DOHH2 (cell line): ENCODE measurements around the gene LAIR2.
A peak's percentile ranks its signal among the peaks of the same experiment; 100 is the strongest.

Experiments
- H3F3A ChIP-seq: fragments of 200-600 bp; sonication (generic), shearing (Covaris generic); 2 replicates; pipeline ENCODE4 v1.6.0; 2016; ENCODE audit warnings: antibody characterized with exemption, mild to moderate bottlenecking; ENCODE audit not compliant: control insufficient read depth, insufficient read depth
- H3K27ac ChIP-seq: fragments of 200-600 bp; sonication (generic); 2 replicates; pipeline ENCODE4 v1.5.1; 2014; ENCODE audit warnings: low read depth, mild to moderate bottlenecking, low read length, moderate library complexity
- H3K27me3 ChIP-seq: fragments of 200-600 bp; sonication (generic); 2 replicates; pipeline ENCODE4 v1.6.1; 2014; ENCODE audit warnings: mild to moderate bottlenecking, low read length, mixed read lengths; ENCODE audit not compliant: control insufficient read depth
- H3K36me3 ChIP-seq: fragments of 200-600 bp; sonication (generic); 2 replicates; pipeline ENCODE4 v1.6.1; 2014; ENCODE audit warnings: mild to moderate bottlenecking, low read length, moderate library complexity, mixed read lengths; ENCODE audit not compliant: control insufficient read depth
- H3K4me1 ChIP-seq: fragments of 200-600 bp; sonication (generic); 2 replicates; pipeline ENCODE4 v1.6.1; 2014; ENCODE audit warnings: mild to moderate bottlenecking, low read length, mixed read lengths; ENCODE audit not compliant: control insufficient read depth
- H3K4me2 ChIP-seq: fragments of 200-600 bp; sonication (generic); 2 replicates; pipeline ENCODE4 v1.6.0; 2014; ENCODE audit warnings: mild to moderate bottlenecking, low read length, moderate library complexity
- H3K4me3 ChIP-seq: fragments of 200-600 bp; sonication (generic); 2 replicates; pipeline ENCODE4 v1.5.1; 2014; ENCODE audit warnings: mild to moderate bottlenecking, low read length, mixed read lengths
- H3K79me2 ChIP-seq: fragments of 200-600 bp; sonication (generic); 2 replicates; pipeline ENCODE4 v1.6.1; 2014; ENCODE audit warnings: mild to moderate bottlenecking, low read length, mixed read lengths; ENCODE audit not compliant: control insufficient read depth
- H3K9me2 ChIP-seq: fragments of 200-600 bp; sonication (generic); replicated peaks from 2 replicates; pipeline ENCODE4 v1.6.1; 2014; ENCODE audit warnings: mild to moderate bottlenecking, low read length, mixed read lengths; ENCODE audit not compliant: control insufficient read depth
- H3K9me3 ChIP-seq: fragments of 200-600 bp; sonication (generic); 2 replicates; pipeline ENCODE4 v1.6.1; 2014; ENCODE audit warnings: antibody characterized with exemption, low read length, mixed read lengths; ENCODE audit not compliant: control insufficient read depth, insufficient read depth
- H4K20me1 ChIP-seq: fragments of 200-600 bp; sonication (generic); 2 replicates; pipeline ENCODE4 v1.6.0; 2014; ENCODE audit warnings: low read depth, mild to moderate bottlenecking, antibody characterized with exemption, low read length, moderate library complexity; ENCODE audit not compliant: control insufficient read depth, insufficient read depth
- EZH2phosphoT487 ChIP-seq: fragments of 200-600 bp; sonication (generic); IDR thresholded peaks from 2 replicates; pipeline ENCODE4 v1.6.1; 2017; ENCODE audit warnings: borderline replicate concordance, mild to moderate bottlenecking, antibody characterized with exemption, low read length, moderate library complexity, mixed read lengths
- TF ChIP-seq, protein P1 (sequence below): fragments of 200-600 bp; sonication (generic); IDR thresholded peaks from one replicate; pipeline ENCODE4 v1.5.1; 2014; ENCODE audit warnings: antibody characterized with exemption, mild to moderate bottlenecking, low read depth, low read length; ENCODE audit not compliant: poor library complexity, severe bottlenecking

LAIR2 gene

GRCh38 chr19:54482889-54483288, 19.7 kb upstream of the LAIR2 start:
- peaks cover 13% of the 10 kb centered on the region for H3K4me1 ChIP-seq
- H3K4me2 ChIP-seq = peak overlapping the region; percentile 20
- H4K20me1 ChIP-seq = no peaks in the 10 kb centered on the region; the same call in 1 of the 2 replicates
- no peak overlapping the region for H3K4me3 ChIP-seq
- no peaks in the 10 kb centered on the region; the same call in 1 of the 2 replicates for H3F3A ChIP-seq
- TF ChIP-seq, protein P1, sequence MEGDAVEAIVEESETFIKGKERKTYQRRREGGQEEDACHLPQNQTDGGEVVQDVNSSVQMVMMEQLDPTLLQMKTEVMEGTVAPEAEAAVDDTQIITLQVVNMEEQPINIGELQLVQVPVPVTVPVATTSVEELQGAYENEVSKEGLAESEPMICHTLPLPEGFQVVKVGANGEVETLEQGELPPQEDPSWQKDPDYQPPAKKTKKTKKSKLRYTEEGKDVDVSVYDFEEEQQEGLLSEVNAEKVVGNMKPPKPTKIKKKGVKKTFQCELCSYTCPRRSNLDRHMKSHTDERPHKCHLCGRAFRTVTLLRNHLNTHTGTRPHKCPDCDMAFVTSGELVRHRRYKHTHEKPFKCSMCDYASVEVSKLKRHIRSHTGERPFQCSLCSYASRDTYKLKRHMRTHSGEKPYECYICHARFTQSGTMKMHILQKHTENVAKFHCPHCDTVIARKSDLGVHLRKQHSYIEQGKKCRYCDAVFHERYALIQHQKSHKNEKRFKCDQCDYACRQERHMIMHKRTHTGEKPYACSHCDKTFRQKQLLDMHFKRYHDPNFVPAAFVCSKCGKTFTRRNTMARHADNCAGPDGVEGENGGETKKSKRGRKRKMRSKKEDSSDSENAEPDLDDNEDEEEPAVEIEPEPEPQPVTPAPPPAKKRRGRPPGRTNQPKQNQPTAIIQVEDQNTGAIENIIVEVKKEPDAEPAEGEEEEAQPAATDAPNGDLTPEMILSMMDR = no peak
- TF ChIP-seq EZH2phosphoT487 = no peak
- no peaks in the 10 kb centered on the region for H3K9me3 ChIP-seq
- no peak overlapping the region for H3K27ac ChIP-seq
- H3K27me3 ChIP-seq = peaks cover 16% of the 10 kb centered on the region
- H3K9me2 ChIP-seq = no peaks in the 10 kb centered on the region
- H3K79me2 ChIP-seq = no peaks in the 10 kb centered on the region
- no peaks in the 10 kb centered on the region for H3K36me3 ChIP-seq

GRCh38 chr19:54484451-54484850, 18.2 kb upstream of the LAIR2 start:
- Histone ChIP-seq H3K27me3 (peaks cover 24% of the 10 kb centered on the region), H3K4me1 (peaks cover 13% of the 10 kb centered on the region), H3K79me2 (no peaks in the 10 kb centered on the region), H3K27ac (no peak overlapping the region), H4K20me1 (no peaks in the 10 kb centered on the region; the same call in 1 of the 2 replicates), H3K9me2 (no peaks in the 10 kb centered on the region), H3K36me3 (no peaks in the 10 kb centered on the region), H3K4me2 (no peak overlapping the region), H3K4me3 (no peak overlapping the region), H3F3A (no peaks in the 10 kb centered on the region; the same call in 1 of the 2 replicates), H3K9me3 (no peaks in the 10 kb centered on the region)
- no peak for TF ChIP-seq EZH2phosphoT487
- TF ChIP-seq, protein P1 = no peak

- H3K27me3 ChIP-seq = peaks cover 30% of the 10 kb centered on the region
- no peaks in the 10 kb centered on the region for H3K79me2 ChIP-seq
- no peaks in the 10 kb centered on the region for H3K36me3 ChIP-seq
- no peaks in the 10 kb centered on the region; the same call in 1 of the 2 replicates for H4K20me1 ChIP-seq
- H3K9me2 ChIP-seq = no peaks in the 10 kb centered on the region
- no peak overlapping the region for H3K4me2 ChIP-seq
- TF ChIP-seq, protein P1 = no peak
- TF ChIP-seq EZH2phosphoT487 = no peak
- H3K4me1 ChIP-seq = peaks cover 13% of the 10 kb centered on the region
- H3K4me3 ChIP-seq = no peak overlapping the region
- H3F3A ChIP-seq = no peaks in the 10 kb centered on the region; the same call in 1 of the 2 replicates
- no peak overlapping the region for H3K27ac ChIP-seq
- H3K9me3 ChIP-seq = no peaks in the 10 kb centered on the region
Observed at GRCh38 chr19:54485851-54486250, 16.8 kb upstream of the LAIR2 start.

DNA sequence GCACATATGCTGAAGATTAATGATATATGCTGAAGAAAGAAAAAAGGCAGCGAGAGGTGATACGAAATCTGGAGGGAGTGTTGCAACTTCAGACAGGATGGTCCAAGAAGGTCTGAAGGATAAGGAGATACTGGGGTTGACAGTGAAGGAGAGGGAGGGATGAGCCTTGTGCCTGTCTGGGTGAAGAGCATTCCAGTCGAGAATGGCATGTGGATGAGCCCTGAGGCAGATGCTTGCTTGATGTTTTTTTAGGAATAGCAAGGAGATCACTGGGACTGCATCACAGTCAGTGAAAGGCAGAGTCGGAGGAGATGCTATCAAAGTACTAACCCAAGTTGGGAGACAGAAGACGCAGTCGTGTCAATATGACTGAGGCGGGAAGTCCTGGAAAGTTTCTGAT, 13.3 kb upstream of the LAIR2 start:
- Histone ChIP-seq H3K27me3 (peaks cover 31% of the 10 kb centered on the region), H3K4me1 (no peaks in the 10 kb centered on the region), H3K27ac (no peak overlapping the region), H3K4me3 (no peak overlapping the region), H3K4me2 (no peak overlapping the region), H3K9me3 (no peaks in the 10 kb centered on the region), H3K9me2 (no peaks in the 10 kb centered on the region), H4K20me1 (no peaks in the 10 kb centered on the region), H3F3A (no peaks in the 10 kb centered on the region; the same call in 1 of the 2 replicates), H3K36me3 (no peaks in the 10 kb centered on the region), H3K79me2 (no peaks in the 10 kb centered on the region)
- no peak for TF ChIP-seq EZH2phosphoT487
- TF ChIP-seq, protein P1 = no peak
